Brain microvascular endothelial cell (primary cell): ENCODE measurements around the gene VTI1A.

Experiments used
- DNase-seq: peaks from one replicate; pipeline ENCODE4 v3.0.0-alpha.2; 2020
- H3K27ac ChIP-seq: fragments of 250-450 bp; sonication (Bioruptor Pico); 2 replicates; pipeline ENCODE4 v1.5.1; 2020; ENCODE audit warnings: mild to moderate bottlenecking, moderate library complexity
- H3K27me3 ChIP-seq: fragments of 250-450 bp; sonication (Bioruptor Pico); replicated peaks from 2 replicates; pipeline ENCODE4 v1.5.1; 2020; ENCODE audit warnings: mild to moderate bottlenecking
- H3K36me3 ChIP-seq: fragments of 250-450 bp; sonication (Bioruptor Pico); replicated peaks from 2 replicates; pipeline ENCODE4 v1.5.1; 2020; ENCODE audit warnings: mild to moderate bottlenecking
- H3K4me3 ChIP-seq: 2 replicates; pipeline ENCODE4 v1.5.1; 2011; ENCODE audit warnings: low read depth, mild to moderate bottlenecking, control low read depth, low read length, moderate library complexity
- in situ Hi-C: cut with HindIII; loops from 2 replicates; pipeline ENCODE4 v1.10.0; 2017; ENCODE audit warnings: low sequenced_read_pairs, low pct_ligation_motif_present
- TF ChIP-seq, protein P1 (sequence below): IDR thresholded peaks from 2 replicates; pipeline ENCODE4 v1.5.1; 2011; ENCODE audit warnings: low read depth, mild to moderate bottlenecking, moderate library complexity, low read length, control low read depth, inconsistent platforms; ENCODE audit errors: missing control alignments

Gene VTI1A

DNA sequence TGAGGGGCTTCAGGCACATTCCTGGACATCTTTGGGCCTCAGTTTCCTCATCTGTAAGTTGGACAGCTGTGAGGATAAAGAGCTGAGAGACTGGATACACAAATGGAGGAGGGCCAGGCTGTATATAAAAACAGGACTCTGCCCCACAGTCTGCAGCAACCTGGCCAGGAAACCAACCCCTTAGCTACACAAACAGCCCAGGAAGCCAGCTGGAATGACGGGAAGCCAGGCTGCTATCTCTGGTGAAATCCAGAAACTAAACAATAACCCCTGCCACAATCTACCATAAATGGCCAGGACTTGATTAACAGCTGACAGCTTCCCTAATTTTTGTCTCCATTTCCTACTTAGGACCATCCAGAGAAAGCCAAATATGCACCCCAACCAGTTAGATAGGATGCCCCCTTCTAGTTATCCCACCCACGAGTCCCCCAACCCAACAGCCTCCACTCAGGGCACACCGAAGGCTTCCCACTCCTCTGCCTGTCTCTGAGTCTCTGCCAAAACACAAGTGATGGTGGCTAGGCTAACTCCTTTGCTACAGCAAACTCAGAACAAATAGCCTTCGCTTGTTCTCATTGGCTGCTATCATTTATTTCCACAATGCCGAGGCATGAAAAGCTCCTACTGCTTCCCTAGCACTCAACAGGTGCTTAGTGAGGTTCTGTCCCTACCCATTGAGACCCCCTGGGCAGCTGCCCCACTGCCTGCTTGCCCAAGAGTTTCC, 393.1 kb downstream of the VTI1A start:
- in situ Hi-C loops: no loop called here
- Histone ChIP-seq H3K27ac (no peak overlapping the region), H3K4me3 (no peak overlapping the region), H3K36me3 (no peaks in the 10 kb centered on the region), H3K27me3 (no peaks in the 10 kb centered on the region)
- TF ChIP-seq, protein P1, sequence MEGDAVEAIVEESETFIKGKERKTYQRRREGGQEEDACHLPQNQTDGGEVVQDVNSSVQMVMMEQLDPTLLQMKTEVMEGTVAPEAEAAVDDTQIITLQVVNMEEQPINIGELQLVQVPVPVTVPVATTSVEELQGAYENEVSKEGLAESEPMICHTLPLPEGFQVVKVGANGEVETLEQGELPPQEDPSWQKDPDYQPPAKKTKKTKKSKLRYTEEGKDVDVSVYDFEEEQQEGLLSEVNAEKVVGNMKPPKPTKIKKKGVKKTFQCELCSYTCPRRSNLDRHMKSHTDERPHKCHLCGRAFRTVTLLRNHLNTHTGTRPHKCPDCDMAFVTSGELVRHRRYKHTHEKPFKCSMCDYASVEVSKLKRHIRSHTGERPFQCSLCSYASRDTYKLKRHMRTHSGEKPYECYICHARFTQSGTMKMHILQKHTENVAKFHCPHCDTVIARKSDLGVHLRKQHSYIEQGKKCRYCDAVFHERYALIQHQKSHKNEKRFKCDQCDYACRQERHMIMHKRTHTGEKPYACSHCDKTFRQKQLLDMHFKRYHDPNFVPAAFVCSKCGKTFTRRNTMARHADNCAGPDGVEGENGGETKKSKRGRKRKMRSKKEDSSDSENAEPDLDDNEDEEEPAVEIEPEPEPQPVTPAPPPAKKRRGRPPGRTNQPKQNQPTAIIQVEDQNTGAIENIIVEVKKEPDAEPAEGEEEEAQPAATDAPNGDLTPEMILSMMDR: no peak
- DNase-seq: no peak

DNA sequence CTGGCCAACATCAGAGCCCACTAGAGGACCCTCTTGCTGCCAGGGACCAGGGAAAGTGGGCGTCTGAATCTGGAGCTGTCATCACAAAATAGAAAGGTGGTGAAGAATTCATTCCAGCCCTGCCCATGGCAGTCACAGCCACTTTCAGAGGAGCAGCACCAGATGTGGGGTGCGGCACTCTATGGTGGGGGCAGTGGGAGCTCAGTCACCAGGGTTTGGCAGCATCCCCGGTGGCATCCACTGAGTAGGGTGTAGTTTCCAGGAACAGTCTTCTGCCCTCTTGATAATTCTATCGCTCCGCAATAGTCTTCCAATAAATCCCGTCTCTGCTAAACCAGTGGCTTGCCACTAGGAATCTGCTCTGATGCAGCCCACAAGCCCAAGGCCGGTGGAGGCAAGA, 394.5 kb downstream of the VTI1A start:
- in situ Hi-C loops: no loop called here
- Histone ChIP-seq H3K27me3 (no peaks in the 10 kb centered on the region), H3K4me3 (no peak overlapping the region), H3K36me3 (no peaks in the 10 kb centered on the region), H3K27ac (no peak overlapping the region)
- DNase-seq: no peak
- TF ChIP-seq, protein P1: no peak

DNA sequence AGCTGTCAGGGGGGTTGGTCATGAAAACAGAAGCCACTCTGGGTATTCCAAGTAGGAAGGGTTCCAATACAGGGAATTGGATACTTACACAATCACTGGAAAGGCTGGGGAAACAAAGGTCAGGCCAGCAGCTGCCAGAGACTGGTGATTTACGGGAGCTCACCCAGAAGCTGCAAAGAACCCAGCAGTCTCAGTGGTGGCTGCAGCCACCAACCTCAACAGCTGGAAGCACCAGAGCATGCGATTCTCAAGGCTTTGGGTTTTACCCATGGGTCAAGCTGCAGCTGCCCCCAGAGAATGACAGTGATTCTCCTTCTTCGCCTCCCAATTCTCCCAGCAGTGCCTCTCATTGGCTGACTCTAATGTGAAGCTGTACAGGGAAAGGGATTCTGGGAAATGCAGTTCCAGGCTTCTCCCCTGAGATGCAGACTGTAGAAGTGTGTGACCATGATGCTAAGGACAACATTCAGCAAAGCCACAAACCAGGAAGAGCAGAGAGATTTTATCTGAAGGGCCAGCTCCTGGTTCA, 395.9 kb downstream of the VTI1A start:
- peak; percentile 11 for DNase-seq
- Histone ChIP-seq H3K4me3 (no peak overlapping the region), H3K36me3 (no peaks in the 10 kb centered on the region), H3K27me3 (no peaks in the 10 kb centered on the region), H3K27ac (no peak overlapping the region)
- in situ Hi-C loops: no loop called here
- TF ChIP-seq, protein P1: no peak

DNA sequence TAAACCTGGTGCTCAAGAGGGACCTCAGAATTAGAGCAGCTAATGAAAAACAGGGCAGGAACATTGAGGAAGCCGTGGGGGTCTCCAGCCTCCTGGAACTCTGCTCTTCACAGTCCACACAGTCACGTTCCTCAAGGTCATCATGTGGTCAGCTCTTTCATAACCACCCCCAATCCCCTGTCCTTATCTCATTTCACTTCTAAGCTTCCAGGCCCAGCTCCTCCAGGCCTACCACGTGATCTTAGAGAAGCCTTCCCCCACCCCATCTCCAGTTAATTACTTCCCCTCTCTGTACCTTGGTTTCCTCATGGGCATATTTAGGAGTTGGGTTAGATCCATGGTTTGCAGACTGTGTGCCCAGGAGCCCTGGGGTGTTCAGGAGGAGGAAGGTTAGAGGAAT, 396.6 kb downstream of the VTI1A start:
- in situ Hi-C loops: no loop called here
- no peak for DNase-seq
- TF ChIP-seq, protein P1: no peak
- Histone ChIP-seq H3K27me3 (no peaks in the 10 kb centered on the region), H3K4me3 (no peak overlapping the region), H3K36me3 (no peaks in the 10 kb centered on the region), H3K27ac (no peak overlapping the region)

DNA sequence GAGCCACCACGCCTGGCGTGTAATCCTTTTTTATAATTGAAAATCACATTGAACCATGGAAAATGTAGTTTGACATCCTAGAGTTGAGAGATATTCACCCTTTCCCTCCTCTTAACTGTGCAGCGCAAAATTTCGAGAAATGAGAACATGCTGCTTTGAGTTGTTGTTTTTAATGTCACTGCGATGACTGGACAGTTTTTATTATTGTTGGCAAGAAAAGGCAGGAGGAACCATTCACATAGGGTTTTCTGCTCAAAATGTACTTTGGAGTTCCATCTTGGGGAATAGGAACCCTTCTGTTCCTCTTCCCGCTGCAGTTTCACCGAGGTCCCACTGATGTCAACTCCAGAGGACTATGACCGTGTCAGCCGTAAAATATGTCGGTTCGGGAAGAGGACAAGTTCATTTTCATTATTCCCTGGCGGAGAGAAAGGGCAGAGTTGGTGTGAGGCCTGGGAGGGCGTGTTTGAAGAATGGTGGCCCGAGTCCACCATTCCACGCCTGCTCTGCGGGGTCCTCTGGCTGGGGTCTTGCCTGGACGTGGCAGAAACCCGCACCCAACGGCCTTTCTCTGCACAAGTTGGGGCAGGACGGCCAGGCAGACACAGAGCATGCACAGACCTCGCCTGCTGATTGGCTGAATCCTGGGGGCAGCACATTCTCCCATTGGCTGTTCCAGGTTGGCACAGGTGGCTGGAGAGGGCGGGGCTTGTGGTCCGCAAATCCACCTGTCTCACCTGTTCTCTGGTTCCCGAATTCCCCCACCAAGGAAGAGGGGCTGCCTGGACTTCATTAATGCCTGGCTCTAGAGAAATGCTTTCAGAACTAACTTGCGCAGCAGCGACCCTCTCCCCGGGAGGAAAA, 397.9 kb downstream of the VTI1A start:
- H3K36me3 ChIP-seq: no peaks in the 10 kb centered on the region
- TF ChIP-seq, protein P1: no peak
- DNase-seq: peak; percentile 47
- in situ Hi-C loops: no loop called here
- no peaks in the 10 kb centered on the region for H3K27me3 ChIP-seq
- H3K27ac ChIP-seq: no peak overlapping the region
- no peak overlapping the region for H3K4me3 ChIP-seq
